Hematopoietic multipotent progenitor cell treated with erythropoietin and hydrocortisone succinate and interleukin-3 and kit ligand, for 6 days (in vitro differentiated cells): ENCODE measurements around the gene ATF4.

Source experiments
- DNase-seq: peaks from one replicate; pipeline ENCODE4 v3.0.0-alpha.2; 2015

The ATF4 gene

DNA sequence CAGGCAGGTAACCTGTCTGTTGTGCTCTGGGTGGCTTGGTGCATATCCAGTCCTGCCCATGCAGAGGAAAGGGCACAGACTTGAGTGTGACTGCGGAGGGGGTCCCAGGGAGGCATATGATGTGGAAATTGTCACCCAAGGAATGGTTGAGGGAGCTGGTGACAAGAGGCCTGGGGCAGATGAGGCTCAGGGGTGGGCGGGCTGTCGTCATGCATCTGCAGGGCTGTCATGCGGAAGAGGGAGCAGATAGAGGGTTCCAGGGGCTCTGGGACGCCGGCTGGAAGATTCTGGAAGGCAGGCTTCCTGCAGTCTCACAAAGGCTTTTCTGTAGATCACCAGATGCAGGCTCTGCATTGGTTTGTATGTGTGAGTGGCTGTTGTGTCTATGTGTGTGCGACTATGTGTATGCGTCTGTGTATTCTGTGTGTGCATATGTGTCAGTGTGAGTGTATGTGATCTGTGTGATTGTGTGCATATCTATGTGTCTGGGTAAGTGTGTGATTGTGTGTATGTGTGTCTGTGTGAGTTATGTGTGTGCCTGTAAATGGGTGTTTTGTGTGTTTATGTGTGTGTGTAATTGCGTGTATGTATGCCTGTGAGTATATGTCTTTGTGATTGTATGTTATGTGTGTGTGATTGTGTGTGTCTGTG is 42.6 kb downstream of the ATF4 start:
- no peak for DNase-seq

DNA sequence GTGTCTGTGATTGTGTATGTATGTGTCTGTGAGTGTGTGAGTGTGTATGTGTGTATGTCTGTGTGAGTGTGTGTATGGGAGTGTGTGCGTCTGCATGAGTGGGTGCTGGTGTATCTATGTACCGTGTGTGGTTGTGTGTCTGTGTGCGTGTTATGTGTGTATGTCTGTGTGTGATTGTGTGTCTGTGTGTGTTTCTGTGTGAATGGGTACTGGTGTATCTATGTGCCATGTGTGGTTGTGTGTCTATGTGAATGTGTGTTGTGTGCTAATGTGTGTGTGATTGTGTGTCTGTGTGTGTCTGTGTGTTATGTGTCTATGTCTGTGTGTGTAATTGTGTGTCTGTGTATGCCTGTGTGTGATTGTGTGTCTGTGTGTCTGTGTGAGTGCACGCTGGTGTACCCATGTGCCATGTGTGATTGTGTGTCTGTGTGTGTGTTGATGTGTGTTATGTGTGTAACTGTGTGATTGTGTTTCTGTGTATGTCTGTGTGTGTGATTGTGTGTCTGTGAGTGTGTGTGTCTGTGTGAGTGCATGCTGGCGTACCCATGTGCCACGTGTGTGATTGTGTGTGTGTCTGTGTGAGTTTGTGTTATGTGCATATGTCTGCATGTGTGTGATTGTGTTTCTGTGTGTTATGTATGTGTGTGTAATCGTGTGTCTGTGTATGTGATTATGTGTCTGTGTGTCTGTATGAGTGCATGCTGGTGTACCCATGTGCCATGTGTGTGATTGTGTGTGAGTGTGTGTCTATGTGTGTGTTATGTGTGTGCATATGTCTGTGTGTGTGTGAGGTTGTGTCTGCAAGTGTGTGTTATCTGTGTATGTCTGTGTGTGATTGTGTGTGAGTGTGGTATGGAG is 43.4 kb downstream of the ATF4 start:
- DNase-seq, result no peak

- DNase-seq, result no peak
Measured at GRCh38 chr22:39565414-39565944, 45.1 kb downstream of the ATF4 start.

DNA sequence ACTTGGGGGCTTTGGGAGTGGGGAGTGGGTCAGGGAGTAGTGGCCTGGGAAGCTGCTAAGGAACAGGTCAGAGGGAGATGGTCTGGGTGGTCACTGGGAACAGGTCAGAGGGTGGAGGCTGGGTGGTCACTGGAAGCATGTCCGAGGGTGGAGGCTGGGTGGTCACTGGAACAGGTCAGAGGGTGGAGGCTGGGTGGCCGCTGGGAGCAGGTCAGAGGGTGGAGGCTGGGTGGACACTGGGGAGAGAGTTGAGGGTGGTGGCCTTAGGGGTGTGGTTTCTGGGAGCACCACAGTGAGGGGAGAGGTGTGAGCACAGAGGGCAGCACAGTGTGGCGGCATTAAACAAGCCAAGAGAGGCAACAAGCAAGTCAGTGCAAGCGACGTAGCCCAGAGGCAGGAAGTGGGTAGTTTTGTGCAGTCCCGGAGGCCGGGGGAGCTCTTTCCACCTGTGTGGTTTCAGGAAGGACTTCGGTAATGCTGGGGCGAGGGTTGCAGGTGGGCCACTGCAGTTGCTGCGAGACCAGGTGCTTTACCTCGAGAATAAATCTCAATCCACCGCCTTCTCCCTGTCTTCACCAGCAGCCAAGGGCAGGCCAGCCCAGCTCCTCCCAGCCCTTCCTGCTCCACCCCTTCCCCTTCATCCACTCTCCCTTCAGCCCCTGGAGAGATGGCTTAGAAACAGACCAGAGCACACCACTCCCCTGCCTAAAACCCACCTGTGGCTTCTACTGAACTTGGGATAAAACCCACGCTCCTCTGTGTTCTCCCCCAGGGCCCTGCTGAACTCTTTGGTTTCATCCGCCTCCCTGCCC is 47.0 kb downstream of the ATF4 start:
- DNase-seq, result no peak

DNA sequence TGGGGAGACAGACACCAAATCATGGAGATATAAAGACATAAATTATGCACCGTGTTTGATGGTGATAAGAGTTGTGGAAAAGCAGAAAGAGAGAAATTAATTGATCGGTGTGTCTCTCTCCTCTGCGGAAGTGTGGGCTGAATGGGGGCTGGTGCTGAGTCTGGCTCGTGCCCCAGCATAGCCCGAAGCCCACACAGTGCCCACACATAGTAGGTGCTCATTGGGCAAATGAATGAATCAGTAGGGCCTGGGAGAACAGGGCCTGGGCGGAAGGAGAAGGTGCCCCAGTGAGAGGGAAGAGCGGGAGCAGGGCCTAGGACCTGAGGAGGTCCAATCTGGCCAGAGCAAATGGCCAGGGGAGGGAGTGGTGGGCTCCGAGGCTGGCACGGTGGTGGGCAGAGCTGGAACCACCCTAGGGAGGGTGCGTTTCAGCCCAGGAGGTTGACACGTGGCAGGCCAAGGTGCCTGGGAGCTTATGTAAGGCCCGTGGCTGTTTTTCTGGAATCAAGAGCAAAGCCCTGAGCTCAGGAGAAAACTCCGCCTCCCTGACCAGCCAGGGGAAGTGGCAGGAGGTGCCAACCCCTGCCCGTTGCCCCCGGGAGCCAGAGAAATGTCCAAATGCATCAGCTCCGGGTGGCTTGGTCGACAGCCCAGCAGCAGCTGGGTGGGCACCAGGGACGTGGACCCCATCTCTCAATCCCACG is 48.1 kb downstream of the ATF4 start:
- DNase-seq, result no peak

DNA sequence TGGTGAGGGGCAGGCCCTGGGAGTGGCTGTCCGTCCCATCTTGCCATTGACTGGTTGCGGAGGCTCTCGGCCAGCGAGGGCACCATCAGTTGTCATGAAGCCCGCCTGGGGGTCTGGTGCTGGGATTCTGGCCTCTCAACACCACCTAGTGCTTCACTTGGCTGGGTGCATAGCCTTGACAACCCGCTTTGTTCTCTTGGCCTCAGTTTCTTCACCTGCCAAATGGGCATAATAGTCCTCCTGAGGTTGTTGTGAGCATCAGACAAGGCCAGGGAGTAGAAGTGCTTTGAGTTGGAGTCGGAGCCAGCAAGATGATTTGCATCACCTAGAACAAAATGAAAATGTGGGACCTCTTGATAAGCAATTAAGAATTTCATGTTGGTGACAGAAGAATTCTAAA is 48.7 kb downstream of the ATF4 start:
- DNase-seq, result no peak

DNA sequence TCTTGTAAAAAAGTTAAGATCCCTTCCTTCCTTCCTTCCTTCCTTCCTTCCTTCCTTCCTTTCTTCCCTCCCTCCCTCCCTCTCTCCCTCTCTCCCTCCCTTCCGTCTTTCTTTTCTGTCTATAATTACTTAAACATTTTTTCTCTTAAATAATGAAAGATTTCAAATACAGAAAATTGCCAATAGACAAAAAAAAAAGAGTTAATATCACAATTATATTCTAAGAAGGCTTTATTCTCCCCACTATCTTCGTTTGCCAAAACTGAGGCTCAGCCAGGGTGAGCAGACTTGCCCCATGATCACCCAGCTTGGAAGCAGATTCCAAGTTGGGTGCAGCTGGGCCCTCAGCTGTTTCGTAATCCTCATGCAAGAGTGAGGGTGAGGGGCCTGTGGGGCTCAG is 49.9 kb downstream of the ATF4 start:
- no peak for DNase-seq

DNA sequence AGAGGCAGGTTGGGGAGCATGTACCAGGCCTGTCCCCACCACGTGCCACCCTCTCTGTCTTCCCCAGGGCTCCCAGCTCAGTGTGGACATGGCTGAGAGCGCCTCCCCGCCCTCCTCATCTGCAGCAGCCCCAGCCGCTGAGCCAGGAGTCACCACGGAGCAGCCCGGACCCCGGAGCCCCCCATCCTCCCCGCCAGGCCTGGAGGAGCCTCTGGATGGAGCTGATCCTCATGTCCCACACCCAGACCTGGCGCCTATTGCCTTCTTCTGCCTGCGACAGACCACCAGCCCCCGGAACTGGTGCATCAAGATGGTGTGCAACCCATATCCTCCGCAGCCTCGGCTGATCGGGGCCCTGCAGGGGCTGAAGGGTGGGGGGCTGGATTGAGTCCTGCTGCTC is 50.3 kb downstream of the ATF4 start, which contains the start of gene CACNA1I:
Gene CACNA1I, plus strand, starts transcription at position 89 of the 400 bp plus-strand sequence. Its CDS starts 0 bp downstream, at position 89.
- no peak for DNase-seq

DNA sequence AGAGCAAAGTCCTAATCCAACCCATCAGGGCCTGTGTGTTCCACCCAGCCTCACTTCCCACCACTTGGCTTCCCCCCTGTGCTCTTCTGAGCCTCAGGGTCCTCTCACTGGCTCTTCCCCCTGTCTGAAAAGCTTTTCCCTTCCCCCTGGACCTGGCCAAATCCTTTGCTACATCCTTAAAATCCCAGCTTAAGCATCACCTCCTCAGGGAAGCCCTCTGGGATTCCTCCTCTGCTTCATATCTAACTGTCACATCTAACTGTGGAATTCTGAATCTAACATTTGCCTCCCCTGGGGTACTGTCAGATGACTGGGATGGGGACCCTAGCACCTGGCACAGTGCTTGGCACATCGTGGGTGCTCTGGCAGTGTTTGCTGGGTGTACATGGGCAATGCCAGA is 51.2 kb downstream of the ATF4 start:
- no peak for DNase-seq
